ENCODE results near the gene NDOR1.
A peak's percentile ranks its signal among the peaks of the same experiment; 100 is the strongest.

The NDOR1 gene

DNA sequence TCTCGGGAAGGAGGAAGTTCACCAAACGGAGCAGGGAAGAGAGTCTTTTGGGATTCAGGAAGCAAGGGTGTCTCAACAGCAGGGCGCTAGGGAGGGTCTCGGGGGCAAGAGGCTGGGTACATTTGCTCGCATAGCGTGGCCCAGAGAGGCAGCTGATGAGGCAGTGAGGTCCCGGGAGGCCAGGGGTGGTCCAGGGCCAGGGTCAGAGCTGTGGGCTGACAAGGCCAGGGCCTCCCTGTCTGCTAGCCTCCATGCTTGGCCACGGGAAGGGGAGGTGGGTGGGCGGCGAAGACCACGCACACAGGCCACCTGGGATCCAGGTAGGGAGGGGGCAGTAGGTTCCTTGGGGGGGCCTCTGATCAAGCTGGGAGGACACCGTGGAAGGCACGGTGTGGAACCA lies 6.0 kb downstream of the NDOR1 start:
- peaks cover 19% of the 10 kb centered on the region for H3K79me2 ChIP-seq (ENCODE audit: control insufficient read depth, low read length)
- H3K9me3 ChIP-seq (ENCODE audit: control insufficient read depth, insufficient read depth, low read length) = no peaks in the 10 kb centered on the region
- no peak overlapping the region for H3K4me3 ChIP-seq (ENCODE audit: low read length)
- H4K20me1 ChIP-seq (ENCODE audit: control insufficient read depth, insufficient read depth, low read depth, low read length) = no peaks in the 10 kb centered on the region
- peaks cover 10% of the 10 kb centered on the region for H3K4me1 ChIP-seq (ENCODE audit: control insufficient read depth, low read length)
- no peaks in the 10 kb centered on the region for H3K27me3 ChIP-seq (ENCODE audit: control insufficient read depth, low read length)
- no peak overlapping the region for H3K27ac ChIP-seq (ENCODE audit: low read depth, low read length)
- no peak for TF ChIP-seq EZH2phosphoT487 (IDR thresholded peaks at IDR 0.05; ENCODE audit: borderline replicate concordance, low read length)
- TF ChIP-seq, protein P1, sequence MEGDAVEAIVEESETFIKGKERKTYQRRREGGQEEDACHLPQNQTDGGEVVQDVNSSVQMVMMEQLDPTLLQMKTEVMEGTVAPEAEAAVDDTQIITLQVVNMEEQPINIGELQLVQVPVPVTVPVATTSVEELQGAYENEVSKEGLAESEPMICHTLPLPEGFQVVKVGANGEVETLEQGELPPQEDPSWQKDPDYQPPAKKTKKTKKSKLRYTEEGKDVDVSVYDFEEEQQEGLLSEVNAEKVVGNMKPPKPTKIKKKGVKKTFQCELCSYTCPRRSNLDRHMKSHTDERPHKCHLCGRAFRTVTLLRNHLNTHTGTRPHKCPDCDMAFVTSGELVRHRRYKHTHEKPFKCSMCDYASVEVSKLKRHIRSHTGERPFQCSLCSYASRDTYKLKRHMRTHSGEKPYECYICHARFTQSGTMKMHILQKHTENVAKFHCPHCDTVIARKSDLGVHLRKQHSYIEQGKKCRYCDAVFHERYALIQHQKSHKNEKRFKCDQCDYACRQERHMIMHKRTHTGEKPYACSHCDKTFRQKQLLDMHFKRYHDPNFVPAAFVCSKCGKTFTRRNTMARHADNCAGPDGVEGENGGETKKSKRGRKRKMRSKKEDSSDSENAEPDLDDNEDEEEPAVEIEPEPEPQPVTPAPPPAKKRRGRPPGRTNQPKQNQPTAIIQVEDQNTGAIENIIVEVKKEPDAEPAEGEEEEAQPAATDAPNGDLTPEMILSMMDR (IDR thresholded peaks at IDR 0.05; ENCODE audit: low read depth, low read length, poor library complexity, severe bottlenecking) = no peak
- no peak overlapping the region for H3K4me2 ChIP-seq (ENCODE audit: low read length)
- no peaks in the 10 kb centered on the region for H3F3A ChIP-seq (ENCODE audit: control insufficient read depth, insufficient read depth)
- H3K36me3 ChIP-seq (ENCODE audit: control insufficient read depth, low read length) = peaks cover 48% of the 10 kb centered on the region
- no peaks in the 10 kb centered on the region for H3K9me2 ChIP-seq (replicated peaks; ENCODE audit: control insufficient read depth, low read length)

DNA sequence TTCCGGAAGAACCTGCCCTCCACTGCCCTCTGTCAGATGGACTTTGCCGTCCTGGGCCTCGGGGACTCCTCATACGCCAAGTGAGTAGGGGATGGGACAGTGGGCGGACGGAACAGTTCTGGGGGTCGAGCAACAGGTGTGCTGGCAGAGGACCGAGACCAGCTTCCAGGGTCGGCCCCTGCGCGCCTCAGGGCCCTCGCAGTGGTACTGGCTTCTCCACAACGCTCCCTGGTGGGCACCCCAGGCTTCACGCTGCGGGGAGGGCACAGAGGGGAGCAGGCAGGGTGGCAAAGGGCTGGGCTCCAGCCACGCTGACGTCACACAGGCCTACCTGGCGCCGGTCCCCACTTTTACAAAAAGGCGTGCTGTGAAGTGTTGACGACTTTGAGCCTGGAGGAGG lies 7.0 kb downstream of the NDOR1 start:
- Histone ChIP-seq H3F3A (ENCODE audit: control insufficient read depth, insufficient read depth) (no peaks in the 10 kb centered on the region), H3K4me2 (ENCODE audit: low read length) (no peak overlapping the region), H3K9me2 (replicated peaks; ENCODE audit: control insufficient read depth, low read length) (no peaks in the 10 kb centered on the region), H3K9me3 (ENCODE audit: control insufficient read depth, insufficient read depth, low read length) (no peaks in the 10 kb centered on the region), H3K27me3 (ENCODE audit: control insufficient read depth, low read length) (no peaks in the 10 kb centered on the region), H3K4me1 (ENCODE audit: control insufficient read depth, low read length) (no peaks in the 10 kb centered on the region), H3K27ac (ENCODE audit: low read depth, low read length) (no peak overlapping the region), H3K36me3 (ENCODE audit: control insufficient read depth, low read length) (peaks cover 43% of the 10 kb centered on the region), H3K4me3 (ENCODE audit: low read length) (no peak overlapping the region), H3K79me2 (ENCODE audit: control insufficient read depth, low read length) (peaks cover 9% of the 10 kb centered on the region), H4K20me1 (ENCODE audit: control insufficient read depth, insufficient read depth, low read depth, low read length) (no peaks in the 10 kb centered on the region)
- no peak for TF ChIP-seq EZH2phosphoT487 (IDR thresholded peaks at IDR 0.05; ENCODE audit: borderline replicate concordance, low read length)
- TF ChIP-seq, protein P1 (IDR thresholded peaks at IDR 0.05; ENCODE audit: low read depth, low read length, poor library complexity, severe bottlenecking) = peak; percentile 14

- Histone ChIP-seq H3K36me3 (ENCODE audit: control insufficient read depth, low read length) (peaks cover 43% of the 10 kb centered on the region), H3K4me3 (ENCODE audit: low read length) (no peak overlapping the region), H3K4me1 (ENCODE audit: control insufficient read depth, low read length) (no peaks in the 10 kb centered on the region), H3K27me3 (ENCODE audit: control insufficient read depth, low read length) (no peaks in the 10 kb centered on the region), H3K9me2 (replicated peaks; ENCODE audit: control insufficient read depth, low read length) (no peaks in the 10 kb centered on the region), H3K79me2 (ENCODE audit: control insufficient read depth, low read length) (peaks cover 5% of the 10 kb centered on the region; the same call in 1 of the 2 replicates), H3K9me3 (ENCODE audit: control insufficient read depth, insufficient read depth, low read length) (no peaks in the 10 kb centered on the region), H3K4me2 (ENCODE audit: low read length) (no peak overlapping the region), H3F3A (ENCODE audit: control insufficient read depth, insufficient read depth) (no peaks in the 10 kb centered on the region), H4K20me1 (ENCODE audit: control insufficient read depth, insufficient read depth, low read depth, low read length) (no peaks in the 10 kb centered on the region), H3K27ac (ENCODE audit: low read depth, low read length) (no peak overlapping the region)
- TF ChIP-seq, protein P1 (IDR thresholded peaks at IDR 0.05; ENCODE audit: low read depth, low read length, poor library complexity, severe bottlenecking) = peak; percentile 22
- TF ChIP-seq EZH2phosphoT487 (IDR thresholded peaks at IDR 0.05; ENCODE audit: borderline replicate concordance, low read length) = no peak
These were observed 7.9 kb downstream of the NDOR1 start for GRCh38 chr9:137213160-137214060.
